Measurements from ENCODE around the gene POLH.
"Not testable (repeated sequence)": the region's sequence is repeated elsewhere in the genome, so short reads cannot be mapped to it uniquely, and the experiment has no call there.

Gene POLH

DNA sequence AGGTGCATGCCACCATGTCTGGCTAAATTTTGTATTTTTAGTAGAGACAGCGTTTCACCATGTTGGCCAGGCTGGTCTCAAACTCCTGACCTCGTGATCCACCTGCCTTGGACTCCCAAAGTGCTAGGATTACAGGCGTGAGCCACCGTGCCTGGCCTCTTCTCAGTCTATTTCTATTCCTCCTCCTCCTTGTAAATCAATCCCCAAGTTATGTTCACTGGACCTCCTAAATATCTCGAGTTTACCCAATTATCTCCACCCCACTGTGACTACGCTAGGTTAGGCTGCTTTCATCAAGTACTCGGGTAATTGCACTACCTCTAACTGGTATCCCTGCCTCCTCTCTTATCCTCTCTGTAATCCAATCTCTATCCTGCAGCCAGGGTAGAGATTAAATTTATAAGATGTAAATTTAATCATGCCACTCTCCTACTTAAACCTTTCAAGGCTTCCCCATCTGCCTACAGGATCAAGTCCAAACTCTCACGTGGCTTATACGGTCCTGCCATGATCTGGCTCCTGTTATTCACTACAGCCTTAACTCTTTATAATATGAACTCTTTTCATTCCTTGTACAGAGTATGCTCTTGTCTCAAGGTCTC lies 58.8 kb downstream of the POLH start:
- no peak for DNase-seq

DNA sequence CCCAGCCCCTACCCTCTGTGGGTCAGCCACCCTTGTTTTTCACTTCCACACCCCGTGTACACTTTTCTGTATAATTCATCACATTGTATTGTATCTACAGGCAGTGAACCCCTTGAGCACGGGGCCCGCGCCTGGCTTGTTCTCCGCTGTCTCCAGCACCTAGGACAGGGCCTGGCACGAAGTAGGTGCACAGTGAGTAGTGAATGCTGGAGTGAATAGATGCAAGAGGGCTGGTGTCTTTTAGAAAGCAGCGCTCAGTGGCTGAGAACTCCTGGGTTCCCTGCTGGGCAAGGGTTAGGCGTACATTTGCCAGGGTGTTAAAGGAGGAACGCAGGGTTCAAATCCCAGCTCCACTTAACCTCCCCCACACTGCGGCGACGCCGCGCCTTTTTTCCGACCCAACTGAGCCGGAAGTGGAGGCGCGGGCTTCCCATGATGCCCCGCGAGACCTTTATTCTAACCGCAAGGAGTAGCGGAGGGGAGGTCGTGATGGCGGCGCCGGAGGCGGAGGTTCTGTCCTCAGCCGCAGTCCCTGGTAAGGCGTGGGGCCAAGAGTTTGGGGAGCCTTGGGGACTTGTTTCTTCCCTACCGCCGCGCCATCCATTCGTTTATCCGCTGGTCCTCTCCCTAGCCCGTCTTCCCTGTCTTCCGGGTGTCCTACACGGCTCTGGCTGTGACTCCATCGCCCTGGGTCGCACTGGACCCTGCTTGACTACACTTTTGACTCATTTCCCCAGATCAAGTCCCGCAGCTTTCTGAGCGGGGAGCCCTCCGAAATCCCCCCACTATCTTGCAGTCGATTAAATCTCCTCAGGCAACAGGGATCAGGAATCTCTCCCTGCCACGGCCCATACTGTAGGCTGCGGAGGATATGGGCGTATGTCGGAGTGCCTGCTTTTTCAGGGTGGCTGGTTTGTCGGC lies 59.7 kb downstream of the POLH start, which contains the start of gene MAD2L1BP:
Gene MAD2L1BP, plus strand, starts transcription at position 454 of the 921 bp plus-strand sequence. Its CDS starts 36 bp downstream, at position 490.
- DNase-seq, result peak; percentile 83

DNA sequence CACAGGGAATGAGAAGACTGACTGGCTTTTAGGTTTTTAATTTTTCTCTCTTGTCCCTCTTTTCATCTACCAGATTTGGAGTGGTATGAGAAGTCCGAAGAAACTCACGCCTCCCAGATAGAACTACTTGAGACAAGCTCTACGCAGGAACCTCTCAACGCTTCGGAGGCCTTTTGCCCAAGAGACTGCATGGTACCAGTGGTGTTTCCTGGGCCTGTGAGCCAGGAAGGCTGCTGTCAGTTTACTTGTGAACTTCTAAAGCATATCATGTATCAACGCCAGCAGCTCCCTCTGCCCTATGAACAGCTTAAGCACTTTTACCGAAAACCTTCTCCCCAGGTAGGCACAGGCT lies 60.3 kb downstream of the POLH start:
- DNase-seq, result no peak

DNA sequence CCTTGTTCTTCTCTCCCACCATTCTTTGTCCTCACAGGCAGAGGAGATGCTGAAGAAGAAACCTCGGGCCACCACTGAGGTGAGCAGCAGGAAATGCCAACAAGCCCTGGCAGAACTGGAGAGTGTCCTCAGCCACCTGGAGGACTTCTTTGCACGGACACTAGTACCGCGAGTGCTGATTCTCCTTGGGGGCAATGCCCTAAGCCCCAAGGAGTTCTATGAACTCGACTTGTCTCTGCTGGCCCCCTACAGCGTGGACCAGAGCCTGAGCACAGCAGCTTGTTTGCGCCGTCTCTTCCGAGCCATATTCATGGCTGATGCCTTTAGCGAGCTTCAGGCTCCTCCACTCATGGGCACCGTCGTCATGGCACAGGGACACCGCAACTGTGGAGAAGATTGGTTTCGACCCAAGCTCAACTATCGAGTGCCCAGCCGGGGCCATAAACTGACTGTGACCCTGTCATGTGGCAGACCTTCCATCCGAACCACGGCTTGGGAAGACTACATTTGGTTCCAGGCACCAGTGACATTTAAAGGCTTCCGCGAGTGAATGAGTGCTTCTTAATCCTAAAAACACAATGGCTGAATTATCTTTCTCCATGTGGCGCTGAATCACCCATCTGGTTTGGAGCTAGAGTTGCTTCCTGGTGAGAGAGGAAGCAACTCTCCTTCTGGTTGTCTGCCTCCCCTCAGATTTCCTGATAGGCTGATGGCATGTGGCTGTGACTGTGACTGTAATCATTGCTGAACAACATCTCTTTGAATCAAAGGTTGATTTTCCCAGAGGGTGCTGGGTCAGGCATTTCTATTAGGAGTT lies 64.2 kb downstream of the POLH start:
- no peak for DNase-seq

DNA sequence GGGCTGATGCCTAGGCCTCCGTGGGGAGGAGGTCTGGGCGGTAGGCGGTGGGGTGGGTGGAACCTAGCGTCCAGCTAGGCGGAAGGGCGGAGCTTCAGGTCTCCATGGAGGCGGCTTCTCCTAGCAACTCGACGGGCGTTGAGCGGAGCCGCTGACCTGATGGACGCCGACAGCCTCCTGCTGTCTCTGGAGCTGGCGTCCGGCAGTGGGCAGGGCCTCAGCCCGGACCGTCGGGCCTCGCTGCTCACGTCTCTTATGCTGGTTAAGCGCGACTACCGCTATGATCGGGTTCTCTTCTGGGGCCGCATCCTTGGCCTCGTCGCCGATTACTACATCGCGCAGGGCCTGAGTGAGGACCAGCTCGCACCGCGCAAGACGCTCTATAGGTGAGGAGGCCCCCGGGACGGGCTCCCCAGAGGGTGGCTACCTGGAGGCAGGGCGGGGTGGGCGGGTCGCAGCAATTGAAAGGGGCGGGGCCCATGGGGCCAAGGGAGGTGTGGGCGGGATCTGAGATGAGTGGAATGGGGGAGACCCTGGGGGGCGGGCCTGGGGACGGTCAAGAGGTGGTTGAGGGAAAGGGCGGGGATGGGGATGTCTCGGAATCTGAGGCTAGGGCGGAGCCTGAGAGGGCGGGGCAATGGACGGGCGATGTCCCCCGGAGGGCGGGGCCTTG lies 69.1 kb downstream of the POLH start, which contains the start of gene RSPH9:
Gene RSPH9, plus strand, starts transcription at position 97 of the 673 bp plus-strand sequence. Its CDS starts 63 bp downstream, at position 160.
- peak; percentile 52 for DNase-seq

DNA sequence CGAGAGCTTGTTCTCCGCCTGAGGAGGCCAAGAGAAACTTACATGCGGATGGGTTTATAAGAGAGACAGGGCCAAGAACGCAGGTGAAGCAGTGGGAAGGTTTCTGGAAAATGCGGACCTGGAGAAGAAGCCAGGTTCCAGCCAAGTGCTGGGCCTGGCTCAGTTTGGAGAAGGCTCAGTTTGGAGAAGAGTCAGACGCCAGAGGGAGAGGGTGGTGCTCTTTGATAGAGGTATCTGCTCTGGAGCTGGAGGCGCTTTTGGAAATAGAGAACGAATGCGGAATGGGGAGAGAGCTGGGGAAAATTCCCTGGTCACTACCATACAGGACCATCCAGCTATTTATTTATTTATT lies 69.6 kb downstream of the POLH start:
- no peak for DNase-seq

DNA sequence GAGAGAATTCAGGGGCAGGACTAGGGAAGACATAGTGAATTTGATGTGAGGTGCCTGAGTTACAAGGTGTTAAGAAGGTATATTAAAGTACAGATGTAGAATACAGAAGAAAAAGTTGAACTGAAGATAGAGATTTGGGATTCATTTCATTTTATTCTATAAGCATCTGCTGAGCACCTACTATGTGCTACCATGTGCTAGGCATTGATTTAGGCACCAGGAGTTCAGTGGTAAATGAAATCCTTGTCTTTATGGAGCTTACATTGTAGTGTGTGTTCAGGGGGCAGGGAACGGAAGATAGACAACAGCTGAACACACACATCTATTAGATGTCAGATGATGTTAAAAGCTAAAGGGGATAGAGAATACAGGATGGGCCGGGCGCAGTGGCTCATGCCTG lies 71.6 kb downstream of the POLH start:
- no peak for DNase-seq

DNA sequence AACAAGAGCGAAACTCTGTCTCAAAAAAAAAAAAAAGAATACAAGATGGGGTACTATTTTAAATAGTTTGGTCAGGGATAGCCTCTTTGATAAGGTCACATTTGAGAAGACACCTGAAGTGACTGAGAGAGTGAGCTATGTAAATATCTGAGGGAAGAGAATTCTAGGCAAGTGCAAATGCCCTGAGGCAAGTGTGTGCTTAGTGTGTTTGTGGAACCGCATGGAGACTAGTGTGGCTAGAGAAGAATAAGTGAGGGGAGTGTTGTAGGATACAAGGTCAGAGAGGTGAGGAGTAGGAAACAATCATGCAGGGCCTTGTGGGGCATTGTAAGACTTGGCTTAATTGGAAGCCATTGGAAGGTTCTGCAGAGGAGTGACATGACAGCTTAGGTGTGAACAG lies 72.3 kb downstream of the POLH start:
- no peak for DNase-seq

DNA sequence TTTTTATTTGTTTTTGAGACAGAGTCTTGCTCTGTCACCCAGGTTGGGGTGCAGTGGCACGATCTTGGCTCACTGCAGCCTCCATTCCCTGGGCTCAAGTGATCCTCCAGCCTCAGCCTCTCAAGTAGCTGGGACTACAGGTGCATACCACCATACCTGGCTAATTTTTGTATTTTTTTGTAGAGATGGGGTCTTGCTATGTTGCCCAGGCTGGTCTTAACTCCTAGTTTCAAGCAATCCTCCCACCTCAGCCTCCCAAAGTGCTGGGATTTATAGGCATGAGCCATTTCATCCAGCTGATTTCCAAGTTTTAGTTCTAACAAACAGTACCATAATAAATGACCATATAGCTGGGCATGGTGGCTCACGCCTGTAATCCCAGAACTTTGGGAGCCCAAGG lies 76.8 kb downstream of the POLH start:
- not testable (repeated sequence) for DNase-seq

DNA sequence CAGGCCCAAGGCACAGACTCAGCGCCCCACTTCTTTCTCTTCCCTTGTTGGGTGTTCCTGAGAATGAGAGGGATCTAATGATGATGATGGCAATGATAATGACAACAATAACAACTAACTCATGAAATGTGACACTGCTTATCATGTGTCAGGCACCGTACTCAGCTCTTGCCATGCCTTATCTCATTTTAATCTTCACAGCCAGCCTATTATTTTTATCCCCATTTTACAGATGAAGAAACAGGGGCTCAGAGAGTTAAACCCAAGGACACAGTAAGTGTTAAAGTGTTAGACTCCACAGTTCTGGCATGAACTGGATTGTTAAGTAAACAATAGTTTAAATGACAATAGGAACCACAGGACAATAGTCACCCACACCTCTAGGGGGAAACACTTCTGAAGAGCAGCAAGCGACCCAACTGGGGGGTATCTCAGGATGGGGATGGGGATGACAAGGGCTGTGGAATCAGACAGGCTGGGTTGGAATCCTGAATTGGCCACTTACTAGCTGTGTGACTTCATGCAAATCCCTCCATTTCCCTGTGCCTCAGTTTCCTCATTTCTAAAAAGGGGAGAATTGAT lies 81.3 kb downstream of the POLH start:
- no peak for DNase-seq

DNA sequence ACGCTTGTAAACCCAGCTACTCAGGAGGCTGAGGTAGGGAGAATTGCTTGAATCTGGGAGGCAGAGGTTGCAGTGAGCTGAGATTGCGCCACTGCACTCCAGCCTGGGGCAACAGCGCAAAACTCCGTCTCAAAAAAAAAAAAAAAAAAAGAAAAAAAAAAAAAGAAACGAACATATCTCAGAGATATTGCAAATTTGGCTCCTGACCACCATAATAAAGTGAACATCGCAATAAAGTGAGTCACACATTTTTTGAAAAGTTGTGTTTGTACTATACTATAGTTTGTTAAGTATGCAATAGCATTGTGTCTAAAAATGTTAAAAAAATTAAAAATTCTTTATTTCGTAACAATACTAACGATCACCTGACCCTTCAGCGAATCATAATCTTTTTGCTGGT lies 82.2 kb downstream of the POLH start:
- DNase-seq, result no peak

DNA sequence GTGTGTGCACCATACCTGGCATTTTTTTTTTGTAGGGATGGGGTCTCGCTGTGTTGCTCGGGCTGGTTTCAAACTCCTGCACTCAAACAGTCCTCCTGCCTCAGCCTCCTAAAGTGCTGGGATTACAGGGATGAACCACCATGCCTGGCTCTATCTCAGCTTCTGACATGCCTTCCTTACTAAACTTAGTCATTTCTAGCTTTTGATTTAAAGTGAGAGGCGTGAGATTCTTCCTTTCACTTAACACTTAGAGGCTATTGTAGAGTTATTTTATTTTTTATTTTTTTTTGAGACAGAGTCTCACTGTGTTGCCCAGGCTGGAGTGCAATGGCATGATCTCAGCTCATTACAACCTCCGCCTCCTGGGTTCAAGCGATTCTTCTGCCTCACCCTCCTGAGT lies 87.0 kb downstream of the POLH start:
- not testable (repeated sequence) for DNase-seq
